SK-N-SH (cell line): Measurements from ENCODE around the gene SYT3. TPM values are rescaled to one million over a fixed set of nuclear protein-coding genes. Genes with fewer than 3 reads are reported as not detected.

Experiments
- CTCF ChIA-PET: fragments of 300-600, 350-600 bp; formaldehyde crosslinking; extraction: SDS; loops from one replicate; lab custom pipeline; 2021; lab: Yijun Ruan, JAX
- POLR2A ChIA-PET: fragments of 350-600 bp; sonication (Branson Sonifier 250); formaldehyde crosslinking; extraction: SDS; loops from one replicate; lab custom pipeline; 2020; ENCODE audit warnings: antibody characterized with exemption, inconsistent platforms; lab: Yijun Ruan, JAX
- DNase-seq: peaks from one replicate; pipeline ENCODE4 v3.0.0; 2012
- H2AFZ ChIP-seq: fragments of 200-600 bp; sonication (generic); 2 replicates; pipeline ENCODE4 v1.8.1; 2016; ENCODE audit warnings: antibody characterized with exemption, mild to moderate bottlenecking, low read depth
- H3F3A ChIP-seq: fragments of 200-600 bp; sonication (generic); replicated peaks from 2 replicates; pipeline ENCODE3; 2016; ENCODE audit warnings: antibody characterized with exemption, mild to moderate bottlenecking; ENCODE audit not compliant: insufficient read depth
- H3K27ac ChIP-seq, 2 experiments: fragments of 200-500 bp in 1 of 2; fragments of 200-600 bp in 1 of 2; sonication (Bioruptor generic) in 1 of 2; sonication (generic), shearing (Covaris generic) in 1 of 2; 2 replicates each; pipeline versions ENCODE4 v1.5.1 to v1.6.1; 2014 to 2016; ENCODE audit warnings: low read depth in 2 of 2, inconsistent platforms in 1 of 2, low read length in 1 of 2, mild to moderate bottlenecking in 1 of 2, mixed read lengths in 1 of 2
- H3K27me3 ChIP-seq: fragments of 200-600 bp; sonication (generic), shearing (Covaris generic); 2 replicates; pipeline ENCODE4 v1.6.1; 2016; ENCODE audit warnings: mixed run types; ENCODE audit not compliant: insufficient read depth
- H3K36me3 ChIP-seq, 2 experiments: fragments of 200-500 bp in 1 of 2; fragments of 200-600 bp in 1 of 2; sonication (Bioruptor generic) in 1 of 2; sonication (generic) in 1 of 2; replicated peaks in 1 of 2; 2 replicates each; pipeline versions ENCODE3 to v1.5.1; 2014 to 2016; ENCODE audit warnings: low read length in 1 of 2, mild to moderate bottlenecking in 1 of 2; ENCODE audit not compliant: insufficient read depth in 2 of 2, control insufficient read depth in 1 of 2
- H3K4me1 ChIP-seq, 2 experiments: fragments of 200-500 bp in 1 of 2; fragments of 200-600 bp in 1 of 2; sonication (Bioruptor generic) in 1 of 2; sonication (generic), shearing (Covaris generic) in 1 of 2; 2 replicates each; pipeline versions ENCODE4 v1.5.1 to v1.6.1; 2014 to 2016; ENCODE audit warnings: low read depth in 1 of 2, low read length in 1 of 2, mixed run types in 1 of 2; ENCODE audit not compliant: insufficient read depth in 2 of 2, control insufficient read depth in 1 of 2
- H3K4me2 ChIP-seq: fragments of 200-600 bp; sonication (generic), shearing (Covaris generic); 2 replicates; pipeline ENCODE4 v1.6.1; 2017; ENCODE audit warnings: mixed run types
- H3K4me3 ChIP-seq, 2 experiments: fragments of 200-500 bp in 1 of 2; fragments of 200-600 bp in 1 of 2; sonication (Bioruptor generic) in 1 of 2; sonication (generic), shearing (Covaris generic) in 1 of 2; 2 replicates each; pipeline versions ENCODE4 v1.5.1 to v1.8.1; 2014 to 2016; ENCODE audit warnings: low read depth in 2 of 2, inconsistent platforms in 1 of 2, low read length in 1 of 2, mild to moderate bottlenecking in 1 of 2, mixed read lengths in 1 of 2, moderate library complexity in 1 of 2
- H3K79me2 ChIP-seq: fragments of 200-600 bp; sonication (generic); 2 replicates; pipeline ENCODE4 v1.8.1; 2017; ENCODE audit warnings: mild to moderate bottlenecking; ENCODE audit not compliant: insufficient read depth
- H3K9ac ChIP-seq: fragments of 200-600 bp; sonication (generic); 2 replicates; pipeline ENCODE4 v1.6.1; 2017; ENCODE audit warnings: mixed run types
- H3K9me2 ChIP-seq: fragments of 200-600 bp; sonication (generic); 2 replicates; pipeline ENCODE4 v1.6.1; 2017; ENCODE audit warnings: mixed run types
- H3K9me3 ChIP-seq: fragments of 200-600 bp; sonication (generic); 2 replicates; pipeline ENCODE4 v1.6.1; 2017; ENCODE audit warnings: mixed run types, mild to moderate bottlenecking, moderate library complexity
- H4K20me1 ChIP-seq: fragments of 200-600 bp; sonication (generic); 2 replicates; pipeline ENCODE4 v1.6.1; 2017; ENCODE audit warnings: mild to moderate bottlenecking, mixed run types; ENCODE audit not compliant: insufficient read depth
- CHD2 ChIP-seq: fragments of 150-350 bp; IDR thresholded peaks from 2 replicates; pipeline ENCODE4 v1.6.1; 2018; ENCODE audit warnings: low read length; ENCODE audit not compliant: partially characterized antibody
- ELF1 ChIP-seq: IDR thresholded peaks from 2 replicates; pipeline ENCODE4 v1.4.0; 2012
- EP300 ChIP-seq, 2 experiments: IDR thresholded peaks; 2 replicates each; pipeline versions ENCODE4 v1.4.0 to v1.6.1; 2012; ENCODE audit warnings: borderline replicate concordance in 1 of 2, low read depth in 1 of 2, low read length in 1 of 2
- MXI1 ChIP-seq: IDR thresholded peaks from 2 replicates; pipeline ENCODE4 v1.6.1; 2012; ENCODE audit warnings: mild to moderate bottlenecking, low read depth, low read length, improper control_type of control experiment
- RAD21 ChIP-seq: IDR thresholded peaks from 2 replicates; pipeline ENCODE4 v1.6.1; 2012; ENCODE audit warnings: mild to moderate bottlenecking, low read length
- RCOR1 ChIP-seq: fragments of 150-350 bp; IDR thresholded peaks from 2 replicates; pipeline ENCODE4 v1.6.1; 2017; ENCODE audit warnings: antibody characterized with exemption, low read length
- SIN3A ChIP-seq: IDR thresholded peaks from 2 replicates; pipeline ENCODE4 v1.6.1; 2012; ENCODE audit warnings: low read depth, mild to moderate bottlenecking, low read length, moderate library complexity, borderline replicate concordance
- YY1 ChIP-seq: IDR thresholded peaks from 2 replicates; pipeline ENCODE4 v1.4.0; 2012; ENCODE audit warnings: low read depth, mild to moderate bottlenecking
- WGBS: methylation state at CpG from one replicate; pipeline ENCODE4 v1.1.6; 2017; ENCODE audit warnings: low lambda C conversion rate; 5-methylcytosine and 5-hydroxymethylcytosine counted together
- polyA plus RNA-seq, 3 experiments: library from polyadenylated mRNA; depleted of rRNA; stranded (reverse); fragments of >200 nt; gene quantifications; 2 replicates each; pipeline ENCODE4 v1.2.3, GENCODE V29; 2012
- TF ChIP-seq, protein P1 (sequence below): IDR thresholded peaks from 2 replicates; pipeline ENCODE4; 2012
- TF ChIP-seq, protein P2 (sequence below): fragments of 150-350 bp; IDR thresholded peaks from 2 replicates; pipeline ENCODE4 v1.6.1; 2017; ENCODE audit warnings: antibody characterized with exemption, low read length, low read depth, borderline replicate concordance
- TF ChIP-seq, protein P3 (sequence below): fragments of 150-350 bp; IDR thresholded peaks from 2 replicates; pipeline ENCODE4 v1.6.1; 2016; ENCODE audit warnings: mild to moderate bottlenecking, low read depth, low read length
- TF ChIP-seq, protein P4 (sequence below): fragments of 200-600 bp; sonication (generic); IDR thresholded peaks from 2 replicates; pipeline ENCODE4 v1.6.1; 2017; ENCODE audit warnings: antibody characterized with exemption, mild to moderate bottlenecking, moderate library complexity

The SYT3 gene
- polyA plus RNA-seq, 1 of the 3 experiments (the other 2 are of a cell fraction) = 0.94 TPM

DNA sequence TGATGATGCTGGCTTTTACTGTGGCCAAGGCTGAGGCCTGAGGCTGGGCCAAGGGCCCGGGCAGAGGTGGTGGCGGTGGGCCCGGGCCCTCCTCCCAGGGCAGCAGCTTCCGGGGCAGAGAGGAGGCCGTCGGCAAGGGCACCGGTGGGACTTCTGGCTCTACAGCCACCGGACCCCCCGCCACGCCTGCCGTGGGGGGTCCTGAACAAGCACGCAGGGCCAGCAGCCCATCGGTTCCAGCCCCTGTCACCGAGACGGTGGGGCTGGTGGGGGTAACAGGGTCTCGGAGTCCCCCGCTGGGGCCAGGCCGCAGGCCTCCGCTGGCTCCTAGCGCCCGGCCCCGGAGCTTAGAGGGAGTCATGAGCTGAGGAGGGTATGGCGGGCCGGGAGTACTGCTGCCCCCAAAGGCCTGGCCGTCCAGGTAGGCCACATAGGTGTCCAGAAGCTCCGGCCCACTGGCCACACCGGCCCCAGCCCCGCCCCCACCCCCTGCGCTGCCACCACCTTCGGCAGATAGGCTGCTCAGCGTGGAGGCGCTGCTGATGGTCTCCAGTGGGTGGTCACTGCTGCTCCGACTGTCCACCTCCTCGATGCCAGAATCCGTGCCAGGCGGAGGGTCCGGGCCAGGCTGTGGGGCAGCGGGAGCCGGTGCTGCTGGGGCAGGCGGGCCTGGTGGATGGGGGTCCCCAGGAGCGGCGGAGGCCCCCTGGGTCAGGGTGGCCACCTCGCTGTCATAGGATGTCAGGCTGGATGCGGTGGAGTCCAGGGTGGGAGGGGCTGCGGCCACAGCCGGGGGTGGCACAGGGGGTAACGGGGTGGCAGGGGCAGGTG lies 26.9 kb upstream of the SYT3 start (continued):
- TF ChIP-seq, protein P1, sequence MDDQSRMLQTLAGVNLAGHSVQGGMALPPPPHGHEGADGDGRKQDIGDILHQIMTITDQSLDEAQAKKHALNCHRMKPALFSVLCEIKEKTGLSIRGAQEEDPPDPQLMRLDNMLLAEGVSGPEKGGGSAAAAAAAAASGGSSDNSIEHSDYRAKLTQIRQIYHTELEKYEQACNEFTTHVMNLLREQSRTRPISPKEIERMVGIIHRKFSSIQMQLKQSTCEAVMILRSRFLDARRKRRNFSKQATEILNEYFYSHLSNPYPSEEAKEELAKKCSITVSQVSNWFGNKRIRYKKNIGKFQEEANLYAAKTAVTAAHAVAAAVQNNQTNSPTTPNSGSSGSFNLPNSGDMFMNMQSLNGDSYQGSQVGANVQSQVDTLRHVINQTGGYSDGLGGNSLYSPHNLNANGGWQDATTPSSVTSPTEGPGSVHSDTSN = no peak
- no peak for TF ChIP-seq EP300 (IDR thresholded peaks at IDR 0.05; ENCODE audit: borderline replicate concordance in 1 of 2, low read depth in 1 of 2, low read length in 1 of 2)
- TF ChIP-seq YY1 = no peak
- TF ChIP-seq CHD2 = no peak
- TF ChIP-seq, protein P2, sequence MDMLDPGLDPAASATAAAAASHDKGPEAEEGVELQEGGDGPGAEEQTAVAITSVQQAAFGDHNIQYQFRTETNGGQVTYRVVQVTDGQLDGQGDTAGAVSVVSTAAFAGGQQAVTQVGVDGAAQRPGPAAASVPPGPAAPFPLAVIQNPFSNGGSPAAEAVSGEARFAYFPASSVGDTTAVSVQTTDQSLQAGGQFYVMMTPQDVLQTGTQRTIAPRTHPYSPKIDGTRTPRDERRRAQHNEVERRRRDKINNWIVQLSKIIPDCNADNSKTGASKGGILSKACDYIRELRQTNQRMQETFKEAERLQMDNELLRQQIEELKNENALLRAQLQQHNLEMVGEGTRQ = no peak
- no peak for TF ChIP-seq ELF1
- TF ChIP-seq, protein P3, sequence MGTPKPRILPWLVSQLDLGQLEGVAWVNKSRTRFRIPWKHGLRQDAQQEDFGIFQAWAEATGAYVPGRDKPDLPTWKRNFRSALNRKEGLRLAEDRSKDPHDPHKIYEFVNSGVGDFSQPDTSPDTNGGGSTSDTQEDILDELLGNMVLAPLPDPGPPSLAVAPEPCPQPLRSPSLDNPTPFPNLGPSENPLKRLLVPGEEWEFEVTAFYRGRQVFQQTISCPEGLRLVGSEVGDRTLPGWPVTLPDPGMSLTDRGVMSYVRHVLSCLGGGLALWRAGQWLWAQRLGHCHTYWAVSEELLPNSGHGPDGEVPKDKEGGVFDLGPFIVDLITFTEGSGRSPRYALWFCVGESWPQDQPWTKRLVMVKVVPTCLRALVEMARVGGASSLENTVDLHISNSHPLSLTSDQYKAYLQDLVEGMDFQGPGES = no peak
- TF ChIP-seq, all 33 proteins: peak for 0

DNA sequence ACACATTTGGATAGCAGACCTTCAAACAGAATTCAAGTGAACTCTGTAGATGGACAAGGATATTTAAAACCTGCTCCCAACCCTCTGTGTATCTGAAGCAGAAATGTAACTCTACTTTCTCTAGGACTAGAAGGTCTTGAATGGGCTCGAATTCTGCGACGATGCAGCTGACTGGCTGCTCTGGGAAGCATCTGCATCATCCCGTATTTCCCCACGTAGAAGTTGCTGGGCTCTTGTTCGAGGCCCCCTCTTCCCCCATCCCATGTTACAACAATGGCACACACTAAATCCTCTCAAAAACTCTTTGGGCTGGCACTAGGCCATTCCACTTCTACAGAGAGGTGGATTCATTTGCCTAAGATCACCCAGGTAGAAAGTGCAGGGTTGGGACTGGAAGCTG lies 24.5 kb upstream of the SYT3 start:
- Histone ChIP-seq H3K4me3 (no peak overlapping the region), H3K9ac (no peak overlapping the region), H2AFZ (no peak overlapping the region), H3F3A (peaks cover 2% of the 10 kb centered on the region), H3K27me3 (no peaks in the 10 kb centered on the region), H3K27ac (no peak overlapping the region), H3K79me2 (no peaks in the 10 kb centered on the region), H3K9me2 (no peaks in the 10 kb centered on the region), H4K20me1 (no peaks in the 10 kb centered on the region), H3K4me1 (peaks cover 0 to 5% of the 10 kb centered on the region in 2 experiments; a peak in 1 of 4 replicates), H3K4me2 (no peak overlapping the region), H3K36me3 (no peaks in the 10 kb centered on the region), H3K9me3 (no peaks in the 10 kb centered on the region)
- POLR2A ChIA-PET = no interaction called here
- DNase-seq = no peak
- CTCF ChIA-PET = interaction anchor here (0.8 to 1.4 kb wide), 2 partner anchors 108 to 120 kb away, joined by 5 to 9 read pairs; no protein-coding TSS in a partner anchor
- 83% methylated on average over 6 of the region's 6 CpGs for whole genome bisulfite sequencing
- no peak for TF ChIP-seq RCOR1
- TF ChIP-seq SIN3A = no peak
- no peak for TF ChIP-seq CHD2
- TF ChIP-seq MXI1 = no peak
- TF ChIP-seq RAD21 = no peak
- TF ChIP-seq, protein P4, sequence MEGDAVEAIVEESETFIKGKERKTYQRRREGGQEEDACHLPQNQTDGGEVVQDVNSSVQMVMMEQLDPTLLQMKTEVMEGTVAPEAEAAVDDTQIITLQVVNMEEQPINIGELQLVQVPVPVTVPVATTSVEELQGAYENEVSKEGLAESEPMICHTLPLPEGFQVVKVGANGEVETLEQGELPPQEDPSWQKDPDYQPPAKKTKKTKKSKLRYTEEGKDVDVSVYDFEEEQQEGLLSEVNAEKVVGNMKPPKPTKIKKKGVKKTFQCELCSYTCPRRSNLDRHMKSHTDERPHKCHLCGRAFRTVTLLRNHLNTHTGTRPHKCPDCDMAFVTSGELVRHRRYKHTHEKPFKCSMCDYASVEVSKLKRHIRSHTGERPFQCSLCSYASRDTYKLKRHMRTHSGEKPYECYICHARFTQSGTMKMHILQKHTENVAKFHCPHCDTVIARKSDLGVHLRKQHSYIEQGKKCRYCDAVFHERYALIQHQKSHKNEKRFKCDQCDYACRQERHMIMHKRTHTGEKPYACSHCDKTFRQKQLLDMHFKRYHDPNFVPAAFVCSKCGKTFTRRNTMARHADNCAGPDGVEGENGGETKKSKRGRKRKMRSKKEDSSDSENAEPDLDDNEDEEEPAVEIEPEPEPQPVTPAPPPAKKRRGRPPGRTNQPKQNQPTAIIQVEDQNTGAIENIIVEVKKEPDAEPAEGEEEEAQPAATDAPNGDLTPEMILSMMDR = no peak
